Esophagus muscularis mucosa (tissue), 4 donors: ENCODE results near the gene PAEP. TPM values are rescaled to one million over a fixed set of nuclear protein-coding genes. Genes with fewer than 3 reads are reported as not detected.
A peak's percentile ranks its signal among the peaks of the same experiment; 100 is the strongest.

Experiments
- DNase-seq: peaks from one replicate; pipeline ENCODE4 v3.0.0-alpha.2; 2017; ENCODE audit errors: extremely low spot score
- H3K27ac ChIP-seq, 4 donors: fragments of 200-600 bp; sonication (generic); replicated peaks in 1 of 4; 1 replicate in 3 of 4; 2 replicates in 1 of 4; pipeline ENCODE4 v1.5.1; 2016 to 2019; ENCODE audit warnings: mild to moderate bottlenecking in 1 of 4
- H3K27me3 ChIP-seq, 4 donors: fragments of 200-600 bp; sonication (generic); one replicate each; pipeline versions ENCODE4 v1.5.1 to v1.6.0; 2016 to 2019
- H3K36me3 ChIP-seq, 4 donors: fragments of 200-600 bp; sonication (generic); one replicate each; pipeline ENCODE4 v1.5.1; 2016 to 2019
- H3K4me1 ChIP-seq, 4 donors: fragments of 200-600 bp; sonication (generic); one replicate each; pipeline ENCODE4 v1.5.1; 2016 to 2019
- H3K4me3 ChIP-seq, 4 donors: fragments of 200-600 bp; sonication (generic); 1 replicate in 2 of 4; 2 replicates in 2 of 4; pipeline ENCODE4 v1.5.1; 2016 to 2019; ENCODE audit warnings: mild to moderate bottlenecking in 4 of 4, moderate library complexity in 1 of 4
- H3K9me3 ChIP-seq, 4 donors: fragments of 200-600 bp; sonication (generic); 1 replicate in 3 of 4; 2 replicates in 1 of 4; pipeline ENCODE4 v1.5.1; 2016 to 2019
- EP300 ChIP-seq: sonication (generic); formaldehyde crosslinking; IDR thresholded peaks from one replicate; pipeline ENCODE4 v1.6.1; 2017; ENCODE audit warnings: antibody characterized with exemption
- POLR2A ChIP-seq: fragments of 450-650 bp; IDR thresholded peaks from one replicate; pipeline ENCODE4 v1.6.1; 2017; ENCODE audit warnings: antibody characterized with exemption, moderate library complexity, mild to moderate bottlenecking, low read depth
- POLR2AphosphoS5 ChIP-seq, 2 donors: sonication (generic); formaldehyde crosslinking; IDR thresholded peaks; one replicate each; pipeline ENCODE4 v1.6.1; 2017; ENCODE audit warnings: antibody characterized with exemption in 2 of 2
- WGBS: methylation state at CpG from one replicate; pipeline ENCODE4 v1.1.5; 2018; 5-methylcytosine and 5-hydroxymethylcytosine counted together
- intact Hi-C: fragments of 100-400 bp; cut with DNase I; formaldehyde crosslinking; loops from one replicate; pipeline ENCODE4 v1.15.1; 2023
- total RNA-seq, 4 donors: library from RNA; depleted of rRNA; stranded (reverse); fragments of >200 nt; gene quantifications; one replicate each; pipeline versions ENCODE4 v1.1.0 to v1.2.1, GENCODE V29; 2016
- TF ChIP-seq, protein P1 (sequence below), 3 experiments: fragments of 200-600 bp in 2 of 3; fragments of 450-650 bp in 1 of 3; sonication (generic) in 2 of 3; IDR thresholded peaks; one replicate each; pipeline ENCODE4 v1.5.1; 2017 to 2019; ENCODE audit warnings: antibody characterized with exemption in 3 of 3, mild to moderate bottlenecking in 2 of 3, moderate library complexity in 1 of 3

PAEP gene
- total RNA-seq, 4 donors from 2014 or later = not detected

DNA sequence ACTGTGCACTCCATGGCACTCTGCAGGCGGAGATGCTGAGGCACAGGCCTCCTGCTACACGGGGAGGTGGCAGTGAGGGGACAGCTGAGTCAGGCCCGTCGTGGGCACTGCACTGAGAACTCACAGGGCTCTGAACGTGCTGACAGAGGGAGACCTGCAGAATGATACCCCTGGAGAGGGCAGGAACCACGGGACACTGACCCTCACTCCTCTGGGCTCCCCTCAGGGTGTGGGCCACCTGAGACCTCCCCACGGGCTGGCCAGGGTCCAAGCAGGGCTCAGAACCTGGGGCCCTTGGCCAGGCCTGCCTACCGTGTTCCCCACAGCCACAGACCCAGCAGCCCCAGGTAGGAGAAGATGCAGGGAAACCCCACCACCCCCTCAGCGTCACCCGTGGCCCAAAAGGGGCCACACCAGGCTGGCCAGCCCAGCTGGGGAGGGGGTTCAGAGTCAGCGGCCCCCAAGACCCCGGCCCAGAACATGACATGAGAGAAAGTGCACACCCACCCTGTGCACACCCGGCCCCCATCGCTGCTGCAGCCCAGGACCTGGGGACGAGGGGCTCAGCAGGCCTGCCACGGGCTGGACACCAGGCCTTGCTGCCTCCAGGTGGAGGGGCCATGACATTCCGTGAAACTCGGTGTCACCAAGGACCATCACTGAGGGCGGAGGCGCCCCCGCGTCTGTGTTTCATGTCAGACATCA is 46.9 kb downstream of the PAEP start:
- peaks cover 0 to 57% (median 0%) of the 10 kb centered on the region in 4 donors for H3K27me3 ChIP-seq
- peaks cover 0 to 6% (median 2%) of the 10 kb centered on the region in 4 donors for H3K4me1 ChIP-seq
- no peaks in the 10 kb centered on the region for H3K36me3 ChIP-seq
- intact Hi-C loops = loop anchor here (10.0 kb wide), 1 partner anchor 676 kb away; no protein-coding TSS in a partner anchor
- 69% methylated on average over 7 of the region's 22 CpGs for WGBS
- no peak overlapping the region for H3K4me3 ChIP-seq
- peak; percentile 75 for DNase-seq
- H3K27ac ChIP-seq = no peak overlapping the region
- TF ChIP-seq, protein P1, sequence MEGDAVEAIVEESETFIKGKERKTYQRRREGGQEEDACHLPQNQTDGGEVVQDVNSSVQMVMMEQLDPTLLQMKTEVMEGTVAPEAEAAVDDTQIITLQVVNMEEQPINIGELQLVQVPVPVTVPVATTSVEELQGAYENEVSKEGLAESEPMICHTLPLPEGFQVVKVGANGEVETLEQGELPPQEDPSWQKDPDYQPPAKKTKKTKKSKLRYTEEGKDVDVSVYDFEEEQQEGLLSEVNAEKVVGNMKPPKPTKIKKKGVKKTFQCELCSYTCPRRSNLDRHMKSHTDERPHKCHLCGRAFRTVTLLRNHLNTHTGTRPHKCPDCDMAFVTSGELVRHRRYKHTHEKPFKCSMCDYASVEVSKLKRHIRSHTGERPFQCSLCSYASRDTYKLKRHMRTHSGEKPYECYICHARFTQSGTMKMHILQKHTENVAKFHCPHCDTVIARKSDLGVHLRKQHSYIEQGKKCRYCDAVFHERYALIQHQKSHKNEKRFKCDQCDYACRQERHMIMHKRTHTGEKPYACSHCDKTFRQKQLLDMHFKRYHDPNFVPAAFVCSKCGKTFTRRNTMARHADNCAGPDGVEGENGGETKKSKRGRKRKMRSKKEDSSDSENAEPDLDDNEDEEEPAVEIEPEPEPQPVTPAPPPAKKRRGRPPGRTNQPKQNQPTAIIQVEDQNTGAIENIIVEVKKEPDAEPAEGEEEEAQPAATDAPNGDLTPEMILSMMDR (IDR thresholded peaks at IDR 0.05) = no peak
- TF ChIP-seq POLR2AphosphoS5 (IDR thresholded peaks at IDR 0.05) (no peak), EP300 (no peak), POLR2A (no peak)
- H3K9me3 ChIP-seq = no peaks in the 10 kb centered on the region

DNA sequence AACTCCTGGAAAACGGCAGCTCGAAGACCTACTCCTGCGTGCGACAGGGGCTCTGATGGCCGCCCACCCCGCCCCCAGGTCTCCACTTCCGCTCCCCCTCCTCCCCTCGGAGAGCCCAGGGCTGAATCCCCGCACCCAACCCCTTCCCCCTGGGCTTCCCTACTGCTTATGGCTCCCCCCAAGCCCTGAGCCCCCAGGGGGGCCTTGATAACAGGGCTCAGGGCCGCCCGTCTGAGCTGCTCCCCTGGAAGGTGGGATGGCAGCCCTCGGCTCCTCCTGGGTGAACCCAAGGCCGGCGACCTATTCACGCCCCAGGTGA is 47.4 kb downstream of the PAEP start:
- Histone ChIP-seq H3K36me3 (no peaks in the 10 kb centered on the region), H3K4me3 (no peak overlapping the region), H3K27ac (no peak overlapping the region), H3K9me3 (no peaks in the 10 kb centered on the region), H3K4me1 (peaks cover 0 to 6% (median 2%) of the 10 kb centered on the region in 4 donors), H3K27me3 (peaks cover 0 to 58% (median 0%) of the 10 kb centered on the region in 4 donors)
- WGBS = 84% methylated on average over 5 of the region's 15 CpGs
- TF ChIP-seq POLR2A (no peak), POLR2AphosphoS5 (IDR thresholded peaks at IDR 0.05) (no peak), EP300 (no peak)
- TF ChIP-seq, protein P1 (IDR thresholded peaks at IDR 0.05) = no peak
- DNase-seq = peak; percentile 60
- intact Hi-C loops = loop anchor here (10.0 kb wide), 1 partner anchor 676 kb away; no protein-coding TSS in a partner anchor

DNA sequence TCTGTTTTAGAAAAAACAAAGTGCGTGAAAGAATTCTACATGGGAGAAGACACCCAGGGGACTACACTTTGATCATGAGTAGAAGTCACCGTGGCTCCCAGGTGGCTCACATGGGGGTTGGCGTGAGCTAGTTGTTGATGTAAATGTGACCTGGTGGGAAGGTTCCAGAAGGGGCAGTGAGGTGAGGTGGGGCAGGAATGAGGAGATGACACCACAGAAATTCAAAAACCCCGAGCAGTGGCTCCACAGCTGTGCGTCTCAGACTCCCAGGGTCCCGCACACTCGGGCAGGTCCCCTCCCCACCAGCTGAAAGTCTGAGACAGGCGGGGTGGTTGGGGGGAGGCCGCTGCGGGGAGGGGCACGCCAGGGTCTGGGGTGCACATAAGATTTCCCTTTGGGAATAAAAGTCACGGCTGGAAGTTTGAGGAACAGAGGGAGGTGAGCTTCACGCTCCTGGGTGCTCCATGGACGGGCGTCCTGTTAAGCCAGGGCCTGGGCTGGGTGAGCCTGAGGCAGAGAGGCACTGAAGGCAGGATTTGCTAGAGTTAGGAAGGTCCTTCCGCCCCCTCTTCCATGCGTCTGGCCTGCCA is 47.9 kb downstream of the PAEP start:
- Histone ChIP-seq H3K9me3 (no peaks in the 10 kb centered on the region), H3K27me3 (peaks cover 0 to 59% (median 0%) of the 10 kb centered on the region in 4 donors), H3K36me3 (no peaks in the 10 kb centered on the region), H3K27ac (no peak overlapping the region), H3K4me1 (peaks cover 0 to 6% (median 2%) of the 10 kb centered on the region in 4 donors), H3K4me3 (no peak overlapping the region)
- TF ChIP-seq EP300 (no peak), POLR2AphosphoS5 (IDR thresholded peaks at IDR 0.05) (no peak), POLR2A (no peak)
- TF ChIP-seq, protein P1 (IDR thresholded peaks at IDR 0.05) = no peak
- 76% methylated on average over 17 of the region's 17 CpGs for WGBS
- DNase-seq = peak; percentile 85
- intact Hi-C loops = loop anchor here (10.0 kb wide), 1 partner anchor 675 kb away; no protein-coding TSS in a partner anchor

DNA sequence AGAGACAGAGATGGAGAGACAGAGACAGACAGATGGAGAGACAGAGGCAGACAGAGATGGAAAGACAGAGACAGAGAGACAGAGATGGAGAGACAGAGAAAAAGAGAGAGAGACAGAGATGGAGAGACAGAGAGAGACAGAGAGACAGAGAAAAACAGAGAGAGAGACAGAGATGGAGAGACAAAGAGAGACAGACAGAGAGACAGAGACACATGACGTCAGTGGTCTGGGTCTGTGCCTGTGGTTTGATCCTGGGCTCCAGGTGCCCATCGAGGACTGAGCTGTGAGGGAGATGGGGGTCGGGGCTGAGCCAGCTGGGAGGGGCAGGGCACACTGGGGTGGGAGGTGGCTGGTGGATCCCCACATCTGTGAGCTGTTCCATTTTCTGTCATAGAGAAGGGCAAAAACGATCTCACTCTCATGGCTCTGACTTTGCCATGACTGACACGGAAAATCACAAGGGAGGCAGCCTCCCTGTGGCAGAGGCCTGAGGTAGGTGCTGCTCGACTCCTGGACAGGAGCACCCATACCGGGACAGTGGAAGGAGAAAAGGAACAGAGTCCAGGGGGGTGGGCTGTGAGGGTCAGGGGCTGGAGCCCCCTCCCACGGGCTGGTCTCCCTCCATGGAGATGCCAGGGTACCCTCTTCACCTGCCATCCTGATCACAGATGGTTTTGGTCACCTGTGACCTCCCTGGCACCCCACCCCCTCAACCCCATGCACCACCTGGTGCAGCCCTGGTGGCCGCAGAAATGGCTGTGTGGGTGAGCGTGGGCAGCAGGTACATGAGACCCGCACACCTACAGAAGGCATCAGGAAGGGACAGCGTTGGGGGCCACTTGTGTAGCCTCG is 49.0 kb downstream of the PAEP start:
- TF ChIP-seq POLR2AphosphoS5 (IDR thresholded peaks at IDR 0.05) = no peak
- TF ChIP-seq, protein P1 (IDR thresholded peaks at IDR 0.05) = no peak
- TF ChIP-seq EP300 = no peak
- no peak for TF ChIP-seq POLR2A
- Histone ChIP-seq H3K27ac (no peak overlapping the region), H3K4me3 (no peak overlapping the region), H3K36me3 (no peaks in the 10 kb centered on the region), H3K9me3 (no peaks in the 10 kb centered on the region), H3K4me1 (no peaks in the 10 kb centered on the region), H3K27me3 (peaks cover 0 to 62% (median 0%) of the 10 kb centered on the region in 4 donors)
- 83% methylated on average over 8 of the region's 13 CpGs for WGBS
- intact Hi-C loops = no loop called here
- DNase-seq = peak; percentile 79
